K562 (cell line): Measurements from ENCODE around the gene ACSM2B. TPM values are rescaled to one million over a fixed set of nuclear protein-coding genes. Genes with fewer than 3 reads are reported as not detected.
A peak's percentile ranks its signal among the peaks of the same experiment; 100 is the strongest.

Experiments
- ATAC-seq: fragments of 200-7000 bp; cut with Tn5 transposase; 3 replicates; pipeline ENCODE4 v1.9.1; 2020; ENCODE audit warnings: moderate library complexity
- BruUV-seq: library from RNA; stranded (reverse); fragments of 400-500 nt; replicated peaks from 2 replicates; lab custom pipeline; 2021; lab: Mats Ljungman, UMichigan
- CTCF ChIA-PET: fragments of 300-600 bp; formaldehyde crosslinking; extraction: SDS; loops from one replicate; lab custom pipeline; 2021; ENCODE audit warnings: low intra/inter-chr PET ratio; lab: Yijun Ruan, JAX
- POLR2A ChIA-PET: fragments of 300-600, 350-650 bp; sonication (Branson Sonifier 250); formaldehyde crosslinking; extraction: SDS; loops from one replicate; lab custom pipeline; 2021; ENCODE audit warnings: antibody characterized with exemption, inconsistent platforms; lab: Yijun Ruan, JAX
- DNase-seq, 4 experiments: peaks; one replicate each; pipeline versions ENCODE4 v3.0.0 to v3.0.0-alpha.2; 2011 to 2018; ENCODE audit warnings: low spot score in 3 of 4, mixed read lengths in 3 of 4; ENCODE audit errors: extremely low read depth in 1 of 4
- FAIRE-seq: peaks from 2 replicates; lab custom pipeline; 2011; peaks lifted over from hg19 to GRCh38; lab: Jason Lieb, UNC
- H2AFZ ChIP-seq: 2 replicates; pipeline ENCODE4 v1.6.0; 2011; ENCODE audit warnings: low read depth, low read length, control low read depth, inconsistent platforms
- H3K27ac ChIP-seq: fragments of 200-600 bp; 3 replicates; pipeline ENCODE4 v1.8.0; 2011; ENCODE audit warnings: low read depth, mild to moderate bottlenecking, control low read depth, inconsistent platforms, low read length, moderate library complexity, mixed read lengths; ENCODE audit errors: extremely low read depth
- H3K27me3 ChIP-seq, 2 experiments: fragments of 300-600 bp in 1 of 2; 2 replicates in 1 of 2; 3 replicates in 1 of 2; pipeline versions ENCODE4 v1.6.0 to v1.8.0; 2011; ENCODE audit warnings: inconsistent platforms in 2 of 2, low read length in 2 of 2, mild to moderate bottlenecking in 1 of 2, mixed read lengths in 1 of 2, moderate library complexity in 1 of 2; ENCODE audit not compliant: control insufficient read depth in 2 of 2, insufficient read depth in 2 of 2
- H3K36me3 ChIP-seq: fragments of 300-600 bp; 3 replicates; pipeline ENCODE4 v1.8.0; 2011; ENCODE audit warnings: mild to moderate bottlenecking, low read length, inconsistent platforms; ENCODE audit not compliant: control insufficient read depth, insufficient read depth
- H3K4me1 ChIP-seq, 2 experiments: fragments of 200-600 bp in 1 of 2; replicated peaks in 1 of 2; 2 replicates in 1 of 2; 3 replicates in 1 of 2; pipeline versions ENCODE4 v1.5.1 to v1.8.0; 2011; ENCODE audit warnings: inconsistent platforms in 2 of 2, low read length in 2 of 2, mild to moderate bottlenecking in 1 of 2, mixed read lengths in 1 of 2, moderate library complexity in 1 of 2; ENCODE audit not compliant: control insufficient read depth in 2 of 2, insufficient read depth in 2 of 2
- H3K4me2 ChIP-seq: 2 replicates; pipeline ENCODE4 v1.6.1; 2011; ENCODE audit warnings: low read length, control low read depth, inconsistent platforms, mixed read lengths; ENCODE audit not compliant: insufficient read depth
- H3K4me3 ChIP-seq: fragments of 200-600 bp; sonication (generic), shearing (Covaris generic); 2 replicates; pipeline ENCODE4 v1.5.1; 2016; ENCODE audit warnings: control low read depth, inconsistent platforms
- H3K79me2 ChIP-seq: fragments of 200-600 bp; 3 replicates; pipeline ENCODE4 v1.8.0; 2011; ENCODE audit warnings: low read length, inconsistent platforms; ENCODE audit not compliant: control insufficient read depth, insufficient read depth
- H3K9ac ChIP-seq, 2 experiments: 2 replicates each; pipeline versions ENCODE4 v1.6.0 to v1.6.1; 2011; ENCODE audit warnings: low read depth in 2 of 2, low read length in 2 of 2, control low read depth in 1 of 2, inconsistent platforms in 1 of 2, mild to moderate bottlenecking in 1 of 2, mixed read lengths in 1 of 2; ENCODE audit not compliant: insufficient read depth in 1 of 2
- H3K9me1 ChIP-seq: one replicate; pipeline ENCODE4 v1.6.0; 2011; ENCODE audit warnings: inconsistent platforms, mild to moderate bottlenecking, low read length, moderate library complexity; ENCODE audit not compliant: control insufficient read depth, insufficient read depth
- H3K9me3 ChIP-seq: replicated peaks from 2 replicates; pipeline ENCODE4 v1.5.1; 2011; ENCODE audit warnings: low read depth, low read length, inconsistent platforms; ENCODE audit not compliant: control insufficient read depth, insufficient read depth
- H4K20me1 ChIP-seq: replicated peaks from 2 replicates; pipeline ENCODE4 v1.6.1; 2011; ENCODE audit warnings: low read length, inconsistent platforms, mixed read lengths; ENCODE audit not compliant: control insufficient read depth, insufficient read depth
- CEBPB ChIP-seq: fragments of 450-650 bp; IDR thresholded peaks from 2 replicates; pipeline ENCODE4 v1.6.1; 2016; ENCODE audit warnings: missing genetic modification characterization, missing compliant biosample characterization
- ETS2 ChIP-seq: IDR thresholded peaks from 2 replicates; pipeline ENCODE4 v1.6.1; 2016; ENCODE audit warnings: borderline replicate concordance, missing genetic modification characterization, mild to moderate bottlenecking, moderate library complexity, missing compliant biosample characterization; ENCODE audit not compliant: poor library complexity, severe bottlenecking
- HEY1 ChIP-seq: fragments of 250-450 bp; sonication (Bioruptor Pico); IDR thresholded peaks from 2 replicates; pipeline ENCODE4 v1.5.0; 2020; ENCODE audit warnings: mild to moderate bottlenecking, moderate library complexity, borderline replicate concordance
- HOMEZ ChIP-seq: fragments of 250-450 bp; sonication (Bioruptor Pico); IDR thresholded peaks from 2 replicates; pipeline ENCODE4 v1.4.0; 2020; ENCODE audit warnings: mild to moderate bottlenecking, moderate library complexity
- IRF9 ChIP-seq: fragments of 450-650 bp; IDR thresholded peaks from 2 replicates; pipeline ENCODE4 v1.6.1; 2016; ENCODE audit warnings: missing biosample characterization, missing genetic modification characterization
- NKRF ChIP-seq: fragments of 450-650 bp; IDR thresholded peaks from 2 replicates; pipeline ENCODE4 v1.6.1; 2016; ENCODE audit warnings: borderline replicate concordance
- PRMT5 ChIP-seq: sonication (generic); formaldehyde crosslinking; IDR thresholded peaks from 2 replicates; pipeline ENCODE4 v1.5.0; 2020; ENCODE audit warnings: missing genetic modification reagents
- PTRF ChIP-seq: fragments of 450-650 bp; IDR thresholded peaks from 2 replicates; pipeline ENCODE4 v1.6.1; 2016; ENCODE audit warnings: mild to moderate bottlenecking, missing genetic modification characterization, missing compliant biosample characterization
- RCOR1 ChIP-seq, 2 experiments: IDR thresholded peaks; 2 replicates each; pipeline ENCODE4 v1.6.1; 2012; ENCODE audit warnings: low read depth in 2 of 2, low read length in 2 of 2, borderline replicate concordance in 1 of 2, improper control_type of control experiment in 1 of 2
- SMC3 ChIP-seq: conservative IDR thresholded peaks from 2 replicates; pipeline ENCODE4 v1.6.1; 2011; ENCODE audit warnings: low read depth, low read length, improper control_type of control experiment; ENCODE audit not compliant: insufficient read depth
- THRAP3 ChIP-seq: fragments of 450-650 bp; IDR thresholded peaks from 2 replicates; pipeline ENCODE4 v1.6.1; 2016; ENCODE audit warnings: mild to moderate bottlenecking, inconsistent platforms, borderline replicate concordance
- TRIM25 ChIP-seq: fragments of 450-650 bp; IDR thresholded peaks from 2 replicates; pipeline ENCODE4 v1.7.0; 2016; ENCODE audit warnings: borderline replicate concordance
- ZNF668 ChIP-seq: fragments of 250-450 bp; sonication (Bioruptor Pico); IDR thresholded peaks from 2 replicates; pipeline ENCODE4 v1.8.0; 2022; ENCODE audit warnings: mild to moderate bottlenecking, inconsistent platforms
- ZNF696 ChIP-seq: fragments of 250-450 bp; sonication (Bioruptor Pico); conservative IDR thresholded peaks from 2 replicates; pipeline ENCODE4 v1.4.0; 2020; ENCODE audit warnings: mild to moderate bottlenecking, moderate library complexity
- WGBS: fragments of 100-300 bp; shearing (Covaris generic); methylation state at CpG from one replicate; pipeline ENCODE4 v1.1.6; 2016; ENCODE audit warnings: low coverage, mixed read lengths; ENCODE audit not compliant: insufficient coverage; ENCODE audit errors: missing lambda C conversion rate; 5-methylcytosine and 5-hydroxymethylcytosine counted together
- in situ Hi-C: fragments of 300-500 bp; cut with MboI; formaldehyde crosslinking; loops from 4 replicates; pipeline ENCODE4 v1.15.0; 2018; ENCODE audit warnings: inconsistent platforms, mixed read lengths
- intact Hi-C: fragments of 100-400 bp; cut with micrococcal nuclease; formaldehyde crosslinking; loops from 2 replicates; pipeline ENCODE4 v1.14.2; 2022
- polyA plus RNA-seq, 8 experiments: library from polyadenylated mRNA; depleted of rRNA in 4 of 8; stranded (reverse) in 5 of 8; unstranded in 3 of 8; fragments of >200 nt; fragmentation: Nextera tagmentation in 2 of 8; fragmentation: Illumina TruSeq in 1 of 8; extraction: Ambion mirVana in 2 of 8; extraction: Trizol in 1 of 8; gene quantifications; 2 replicates each; pipeline versions ENCODE4 v1.2.1 to v1.2.3, GENCODE V29; 2011 to 2014; ENCODE audit warnings: inconsistent platforms in 1 of 8, missing spikeins in 1 of 8
- total RNA-seq, 7 experiments: library from RNA; depleted of rRNA in 6 of 7; stranded (reverse); fragments of >200 nt in 6 of 7; fragmentation: Illumina TruSeq in 2 of 7; extraction: Trizol in 2 of 7; gene quantifications; 2 replicates each; pipeline versions ENCODE4 v1.2.1 to v1.2.3, GENCODE V29; 2011 to 2021; ENCODE audit warnings: low replicate concordance in 1 of 7

The ACSM2B gene
- total and polyA plus RNA-seq, 9 of the 15 experiments (the other 6 are each of a cell fraction or from before 2014, with no cell fraction given), result 0.06 to 0.69 (median 0.55) TPM; not detected in 3

- DNase-seq (no peak), FAIRE-seq (no peak), ATAC-seq (no peak)
- intact Hi-C loops (no loop called here), in situ Hi-C loops (no loop called here)
- POLR2A ChIA-PET, result interaction anchor here (0.6 to 1.3 kb wide), 5 partner anchors 9 to 894 kb away, joined by 3 to 4 read pairs (median 3); no protein-coding TSS in a partner anchor
- WGBS, result 0% methylated on average over 9 of the region's 9 CpGs
- H4K20me1 ChIP-seq, result no peaks in the 10 kb centered on the region
- H3K9me1 ChIP-seq, result no peaks in the 10 kb centered on the region
- peaks cover 0 to 13% of the 10 kb centered on the region in 2 experiments; a peak in 3 of 5 replicates for H3K4me1 ChIP-seq
- no peak overlapping the region for H3K4me2 ChIP-seq
- H3K36me3 ChIP-seq, result no peaks in the 10 kb centered on the region
- no peaks in the 10 kb centered on the region for H3K9me3 ChIP-seq
- H3K27ac ChIP-seq, result no peak overlapping the region
- no peak overlapping the region for H2AFZ ChIP-seq
- peaks cover 10 to 50% of the 10 kb centered on the region in 2 experiments for H3K27me3 ChIP-seq
- BruUV-seq, result no TSS peak
- peak overlapping the region in 1 of 2 experiments; percentile 35; a peak in 1 of 4 replicates for H3K9ac ChIP-seq
- no peak overlapping the region for H3K4me3 ChIP-seq
- CTCF ChIA-PET, result no interaction called here
- H3K79me2 ChIP-seq, result no peaks in the 10 kb centered on the region
- TF ChIP-seq HOMEZ, result no peak
- TF ChIP-seq THRAP3, result no peak
- no peak for TF ChIP-seq CEBPB (tag)
- TF ChIP-seq SMC3, result no peak
- TF ChIP-seq NKRF, result no peak
- TF ChIP-seq PTRF (tag), result no peak
- no peak for TF ChIP-seq TRIM25
- TF ChIP-seq ZNF668, result no peak
- no peak for TF ChIP-seq ZNF696 (CRISPR knock-in tag)
- TF ChIP-seq HEY1 (CRISPR knock-in tag), result no peak
- TF ChIP-seq ETS2, result no peak
- no peak for TF ChIP-seq RCOR1 (IDR thresholded peaks at IDR 0.05; ENCODE audit: borderline replicate concordance in 1 of 2, low read depth in 2 of 2, low read length in 2 of 2)
- TF ChIP-seq PRMT5 (CRISPR knock-in tag), result no peak
- no peak for TF ChIP-seq IRF9
These were observed 36.6 kb upstream of the ACSM2B start for GRCh38 chr16:20612551-20613480.
